Muscle layer of colon (tissue), 2 donors: ENCODE measurements around the gene DHDDS.
A peak's percentile ranks its signal among the peaks of the same experiment; 100 is the strongest.
"Not testable (repeated sequence)": the region's sequence is repeated elsewhere in the genome, so short reads cannot be mapped to it uniquely, and the experiment has no call there.

Experiments
- H3K27ac ChIP-seq: one replicate; pipeline ENCODE4 v1.7.0; 2013; ENCODE audit warnings: low read depth, mild to moderate bottlenecking, low read length, moderate library complexity
- H3K27me3 ChIP-seq, 2 donors: one replicate each; pipeline ENCODE4 v1.7.0; 2013; ENCODE audit warnings: low read length in 2 of 2, mild to moderate bottlenecking in 2 of 2; ENCODE audit not compliant: insufficient read depth in 2 of 2, control insufficient read depth in 1 of 2
- H3K36me3 ChIP-seq: one replicate; pipeline ENCODE4 v1.7.0; 2013; ENCODE audit warnings: mild to moderate bottlenecking, low read length; ENCODE audit not compliant: insufficient read depth
- H3K4me1 ChIP-seq: one replicate; pipeline ENCODE4 v1.7.0; 2013; ENCODE audit warnings: mild to moderate bottlenecking, low read length; ENCODE audit not compliant: insufficient read depth
- H3K4me3 ChIP-seq, 2 donors: one replicate each; pipeline ENCODE4 v1.7.0; 2013; ENCODE audit warnings: low read length in 2 of 2, low read depth in 1 of 2, mild to moderate bottlenecking in 1 of 2, moderate library complexity in 1 of 2
- H3K9ac ChIP-seq: one replicate; pipeline ENCODE4 v1.7.0; 2013; ENCODE audit warnings: low read length
- H3K9me3 ChIP-seq: one replicate; pipeline ENCODE4 v1.7.0; 2013; ENCODE audit warnings: mild to moderate bottlenecking, low read length
- donor health status: abdominal sarcoma.
- donor health status: Adenocarcinoma of cecum.

Gene DHDDS

GRCh38 chr1:26478988-26479387 is 46.9 kb downstream of the DHDDS start:
- no peak overlapping the region for H3K4me3 ChIP-seq
- H3K9ac ChIP-seq = no peak overlapping the region
- no peaks in the 10 kb centered on the region for H3K27me3 ChIP-seq
- no peaks in the 10 kb centered on the region for H3K9me3 ChIP-seq
- peaks cover 6% of the 10 kb centered on the region for H3K4me1 ChIP-seq
- H3K36me3 ChIP-seq = peaks cover 38% of the 10 kb centered on the region
- no peak overlapping the region for H3K27ac ChIP-seq

- H3K27me3 ChIP-seq = no peaks in the 10 kb centered on the region
- no peak overlapping the region for H3K4me3 ChIP-seq
- peaks cover 17% of the 10 kb centered on the region for H3K36me3 ChIP-seq
- H3K9ac ChIP-seq = no peak overlapping the region
- H3K4me1 ChIP-seq = no peaks in the 10 kb centered on the region
- H3K9me3 ChIP-seq = no peaks in the 10 kb centered on the region
- no peak overlapping the region for H3K27ac ChIP-seq
These were observed 50.8 kb downstream of the DHDDS start for GRCh38 chr1:26482921-26483320.

DNA sequence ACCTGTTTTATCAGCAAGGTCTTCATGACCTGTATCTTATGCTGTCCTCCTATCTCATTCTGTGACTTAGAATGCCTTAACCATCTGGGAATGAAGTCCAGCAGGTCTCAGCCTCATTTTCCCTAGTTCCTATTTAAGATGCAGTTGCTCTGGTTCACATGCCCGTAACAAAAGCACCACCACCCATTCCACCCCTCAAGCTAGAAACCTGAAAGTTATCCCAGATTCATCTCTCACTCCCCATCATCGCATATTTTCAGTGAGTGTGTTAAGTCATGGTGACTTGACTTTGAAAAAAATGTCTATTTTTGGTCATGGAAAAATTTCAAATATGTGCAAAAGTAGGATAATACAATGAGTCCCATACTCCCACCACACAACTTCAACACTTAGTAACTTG is 51.9 kb downstream of the DHDDS start:
- Histone ChIP-seq H3K9me3 (no peaks in the 10 kb centered on the region), H3K9ac (no peak overlapping the region), H3K4me3 (no peak overlapping the region), H3K27ac (no peak overlapping the region), H3K36me3 (peaks cover 13% of the 10 kb centered on the region), H3K4me1 (no peaks in the 10 kb centered on the region), H3K27me3 (no peaks in the 10 kb centered on the region)

- H3K9ac ChIP-seq = no peak overlapping the region
- no peaks in the 10 kb centered on the region for H3K27me3 ChIP-seq
- H3K4me1 ChIP-seq = no peaks in the 10 kb centered on the region
- H3K36me3 ChIP-seq = no peaks in the 10 kb centered on the region
- H3K4me3 ChIP-seq = no peak overlapping the region
- H3K27ac ChIP-seq = no peak overlapping the region
- no peaks in the 10 kb centered on the region for H3K9me3 ChIP-seq
These were observed 58.0 kb downstream of the DHDDS start for GRCh38 chr1:26490155-26490554.

DNA sequence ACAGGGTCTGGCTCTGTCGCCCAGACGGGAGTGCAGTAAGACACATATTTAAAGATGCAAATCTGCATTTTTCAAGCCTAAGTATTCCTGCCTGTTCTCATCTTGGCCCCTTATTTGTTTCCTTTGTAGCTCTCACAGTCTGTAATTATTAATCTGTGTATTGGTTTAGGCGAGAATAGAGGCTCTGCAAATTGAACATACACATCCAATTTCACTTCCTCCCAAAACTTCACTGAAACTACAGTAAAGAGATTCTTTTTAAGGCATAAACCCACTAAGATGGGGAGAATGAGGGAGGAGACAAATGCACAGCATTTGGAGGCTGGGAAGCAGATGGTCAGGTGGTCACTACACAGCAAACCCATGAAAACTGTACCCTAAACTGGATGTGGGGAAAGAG is 61.1 kb downstream of the DHDDS start:
- Histone ChIP-seq H3K9ac (no peak overlapping the region), H3K27me3 (no peaks in the 10 kb centered on the region), H3K27ac (no peak overlapping the region), H3K4me3 (no peak overlapping the region), H3K9me3 (no peaks in the 10 kb centered on the region), H3K4me1 (no peaks in the 10 kb centered on the region), H3K36me3 (no peaks in the 10 kb centered on the region)

DNA sequence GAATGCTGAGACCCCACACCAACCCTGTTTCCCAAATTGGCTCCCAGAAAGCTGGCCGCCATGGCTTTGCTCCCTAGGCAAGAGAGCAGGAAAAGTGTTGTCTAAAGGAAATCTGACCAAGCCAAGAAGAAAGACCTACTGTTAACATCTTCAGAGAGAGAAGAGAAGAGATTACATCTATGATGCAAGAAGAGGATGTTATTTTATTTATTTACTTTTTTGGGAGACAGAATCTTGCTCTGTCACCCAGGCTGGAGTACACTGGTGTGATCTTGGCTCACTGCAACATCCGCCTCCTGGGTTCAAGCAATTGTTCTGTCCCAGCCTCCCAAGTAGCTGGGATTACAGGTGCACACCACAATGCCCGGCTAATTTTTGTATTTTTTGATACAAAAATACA is 61.8 kb downstream of the DHDDS start:
- H3K27me3 ChIP-seq = no peaks in the 10 kb centered on the region
- H3K27ac ChIP-seq = no peak overlapping the region
- no peak overlapping the region for H3K9ac ChIP-seq
- H3K36me3 ChIP-seq = no peaks in the 10 kb centered on the region
- H3K4me1 ChIP-seq = no peaks in the 10 kb centered on the region
- no peak overlapping the region for H3K4me3 ChIP-seq
- no peaks in the 10 kb centered on the region for H3K9me3 ChIP-seq

DNA sequence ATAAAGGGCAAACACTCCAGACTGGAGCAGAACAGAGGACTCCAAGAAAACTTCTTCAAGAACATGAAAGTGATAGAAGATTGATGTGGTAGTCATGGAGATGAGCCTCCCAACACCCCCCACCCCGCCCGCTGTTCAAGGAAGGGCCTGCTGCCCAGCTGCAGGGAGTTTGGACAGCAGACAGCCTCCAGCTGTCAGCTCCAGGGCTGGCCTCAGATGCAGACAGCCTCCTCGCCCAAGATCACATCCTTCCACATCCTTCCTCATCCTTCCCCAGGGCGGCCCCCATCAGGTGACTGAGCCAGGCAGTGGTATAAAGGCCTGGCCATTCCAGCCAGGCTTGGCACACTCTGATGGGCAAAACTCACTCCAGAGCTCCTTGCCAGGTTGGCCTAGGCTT is 64.7 kb downstream of the DHDDS start:
- no peaks in the 10 kb centered on the region for H3K4me1 ChIP-seq
- H3K27ac ChIP-seq = no peak overlapping the region
- no peak overlapping the region for H3K9ac ChIP-seq
- no peaks in the 10 kb centered on the region for H3K36me3 ChIP-seq
- no peaks in the 10 kb centered on the region for H3K27me3 ChIP-seq
- H3K4me3 ChIP-seq = no peak overlapping the region
- H3K9me3 ChIP-seq = no peaks in the 10 kb centered on the region

- no peak overlapping the region for H3K9ac ChIP-seq
- H3K27ac ChIP-seq = no peak overlapping the region
- H3K9me3 ChIP-seq = no peaks in the 10 kb centered on the region
- H3K36me3 ChIP-seq = no peaks in the 10 kb centered on the region
- no peaks in the 10 kb centered on the region for H3K4me1 ChIP-seq
- no peaks in the 10 kb centered on the region for H3K27me3 ChIP-seq
- no peak overlapping the region for H3K4me3 ChIP-seq
These were observed 66.8 kb downstream of the DHDDS start for GRCh38 chr1:26498894-26499293.

DNA sequence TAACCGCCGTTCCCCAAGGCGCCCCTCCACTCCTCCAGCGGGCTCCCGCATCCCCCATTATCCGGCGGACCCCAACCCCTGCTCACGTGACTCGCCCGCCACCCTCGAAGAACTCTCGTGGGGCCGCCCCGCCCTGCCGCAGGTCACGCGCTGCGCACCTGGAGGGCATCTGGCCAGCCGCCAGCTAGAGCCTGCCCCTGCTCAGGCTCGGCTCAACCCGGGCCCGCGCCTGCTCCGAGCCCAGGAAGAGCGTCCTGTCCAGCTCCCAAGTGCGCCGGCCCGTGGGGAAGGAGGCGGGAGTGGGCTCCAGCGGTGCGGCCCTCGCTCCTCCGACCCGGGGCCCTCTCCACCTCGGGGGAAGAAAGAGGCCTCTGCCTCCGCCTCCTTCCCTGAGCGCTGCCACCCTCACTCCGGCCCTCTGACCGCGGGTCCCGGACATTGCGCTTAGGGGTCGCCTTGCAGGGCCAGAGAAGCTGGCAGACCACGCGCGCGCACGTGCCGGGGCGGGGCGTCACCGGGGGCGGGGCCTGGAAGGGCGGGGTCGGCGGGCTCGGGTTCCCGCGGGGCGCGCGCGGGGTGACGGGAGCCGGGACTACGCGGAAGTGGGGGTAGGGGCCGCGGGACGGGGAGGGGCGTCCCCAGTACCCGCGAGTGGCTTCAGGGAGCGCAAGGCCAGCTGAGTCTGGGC is 68.5 kb downstream of the DHDDS start:
- no peaks in the 10 kb centered on the region for H3K9me3 ChIP-seq
- H3K36me3 ChIP-seq = no peaks in the 10 kb centered on the region
- H3K27me3 ChIP-seq = no peaks in the 10 kb centered on the region
- no peaks in the 10 kb centered on the region for H3K4me1 ChIP-seq
- H3K4me3 ChIP-seq = peak overlapping the region; percentile 71 to 75
- peak overlapping the region; percentile 39 for H3K9ac ChIP-seq
- H3K27ac ChIP-seq = peak overlapping the region; percentile 76

GRCh38 chr1:26510711-26511110 is 78.6 kb downstream of the DHDDS start:
- not testable (repeated sequence) for H3K27ac ChIP-seq, H3K4me3 ChIP-seq, H3K9ac ChIP-seq, H3K27me3 ChIP-seq, H3K36me3 ChIP-seq, H3K4me1 ChIP-seq, H3K9me3 ChIP-seq

DNA sequence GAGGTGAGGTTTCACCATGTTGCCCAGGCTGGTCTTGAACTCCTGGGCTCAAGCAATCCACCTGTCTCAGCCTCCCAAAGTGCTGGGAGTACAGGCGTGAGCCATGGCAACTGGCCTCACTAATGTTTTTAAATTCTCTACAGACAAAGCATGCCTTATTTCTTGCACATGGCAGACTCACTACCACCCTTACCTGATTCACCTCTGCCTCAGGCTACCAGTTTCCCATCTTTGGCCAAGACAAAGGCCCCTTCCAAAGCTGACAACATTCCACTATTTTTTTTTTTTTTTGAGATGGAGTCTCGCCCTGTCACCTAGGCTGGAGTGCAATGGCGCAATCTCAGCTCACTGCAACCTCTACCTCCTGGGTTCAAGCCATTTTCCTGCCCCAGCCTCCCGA is 83.7 kb downstream of the DHDDS start:
- not testable (repeated sequence) for H3K4me1 ChIP-seq, H3K9ac ChIP-seq, H3K27ac ChIP-seq

GRCh38 chr1:26516987-26517765 is 85.1 kb downstream of the DHDDS start:
- Histone ChIP-seq H3K27ac (no peak overlapping the region), H3K4me3 (no peak overlapping the region), H3K9ac (no peak overlapping the region), H3K4me1 (no peaks in the 10 kb centered on the region), H3K9me3 (no peaks in the 10 kb centered on the region), H3K36me3 (no peaks in the 10 kb centered on the region), H3K27me3 (no peaks in the 10 kb centered on the region)

More for the DNA sequence above, 83.7 kb downstream of the DHDDS start:
- not testable (repeated sequence) for H3K36me3 ChIP-seq, H3K4me3 ChIP-seq, H3K9me3 ChIP-seq, H3K27me3 ChIP-seq
